H1 (cell line): ENCODE measurements around the gene MYL5.

ENCODE experiments used
- CTCF ChIP-seq, 3 experiments: IDR thresholded peaks; 1 replicate in 2 of 3; 2 replicates in 1 of 3; pipeline versions ENCODE4 v1.5.1 to v1.6.1; 2011; ENCODE audit warnings: low read length in 3 of 3, mild to moderate bottlenecking in 3 of 3, inconsistent platforms in 2 of 3, low read depth in 1 of 3, moderate library complexity in 1 of 3; ENCODE audit not compliant: insufficient read depth in 1 of 3; ENCODE audit errors: control extremely low read depth in 1 of 3
- EZH2 ChIP-seq: fragments of 200-600 bp; sonication (generic); IDR thresholded peaks from 2 replicates; pipeline ENCODE4 v1.7.1; 2012; ENCODE audit warnings: low read depth, mild to moderate bottlenecking, moderate library complexity, low read length, inconsistent platforms; ENCODE audit not compliant: severe bottlenecking
- HDAC2 ChIP-seq, 2 experiments: fragments of 300-600 bp in 1 of 2; sonication (generic) in 1 of 2; IDR thresholded peaks; 2 replicates each; pipeline ENCODE4 v1.6.1; 2011 to 2012; ENCODE audit warnings: low read depth in 2 of 2, low read length in 2 of 2, mild to moderate bottlenecking in 2 of 2, moderate library complexity in 2 of 2, borderline replicate concordance in 1 of 2, inconsistent platforms in 1 of 2
- MAX ChIP-seq: IDR thresholded peaks from 2 replicates; pipeline ENCODE4 v1.6.1; 2012; ENCODE audit warnings: inconsistent platforms
- NANOG ChIP-seq: IDR thresholded peaks from 2 replicates; pipeline ENCODE4 v1.6.1; 2011; ENCODE audit warnings: low read length, low read depth, mild to moderate bottlenecking, inconsistent platforms; ENCODE audit not compliant: insufficient read depth, poor library complexity, severe bottlenecking
- NRF1 ChIP-seq: IDR thresholded peaks from 2 replicates; pipeline ENCODE4 v1.6.1; 2011; ENCODE audit warnings: mild to moderate bottlenecking, low read depth, low read length, improper control_type of control experiment
- POLR2A ChIP-seq, 2 experiments: IDR thresholded peaks; 1 replicate in 1 of 2; 2 replicates in 1 of 2; pipeline ENCODE4 v1.6.1; 2011; ENCODE audit warnings: low read depth in 2 of 2, low read length in 2 of 2, mild to moderate bottlenecking in 2 of 2; ENCODE audit errors: control extremely low read depth in 1 of 2
- RAD21 ChIP-seq, 2 experiments: IDR thresholded peaks in 1 of 2; conservative IDR thresholded peaks in 1 of 2; 2 replicates each; pipeline ENCODE4 v1.6.1; 2011; ENCODE audit warnings: low read depth in 2 of 2, low read length in 2 of 2, improper control_type of control experiment in 1 of 2, inconsistent platforms in 1 of 2, mild to moderate bottlenecking in 1 of 2, moderate library complexity in 1 of 2
- RNF2 ChIP-seq: fragments of 200-900, 300-1000 bp; sonication (generic); IDR thresholded peaks from 2 replicates; pipeline ENCODE4 v1.7.1; 2016; ENCODE audit warnings: borderline replicate concordance, low read depth, mild to moderate bottlenecking, antibody characterized with exemption, low read length; ENCODE audit not compliant: poor library complexity, severe bottlenecking; ENCODE audit errors: missing control alignments
- SIN3A ChIP-seq, 2 experiments: IDR thresholded peaks in 1 of 2; conservative IDR thresholded peaks in 1 of 2; 2 replicates each; pipeline ENCODE4 v1.6.1; 2011 to 2012; ENCODE audit warnings: low read length in 2 of 2, improper control_type of control experiment in 1 of 2, low read depth in 1 of 2, mild to moderate bottlenecking in 1 of 2
- SP1 ChIP-seq: IDR thresholded peaks from 2 replicates; pipeline ENCODE4 v1.6.1; 2011; ENCODE audit warnings: low read depth, low read length
- TCF12 ChIP-seq: IDR thresholded peaks from 2 replicates; pipeline ENCODE4 v1.6.1; 2011; ENCODE audit warnings: low read depth, mild to moderate bottlenecking, low read length
- TEAD4 ChIP-seq: IDR thresholded peaks from 2 replicates; pipeline ENCODE4 v1.6.1; 2012; ENCODE audit warnings: low read depth, low read length, inconsistent platforms, mixed read lengths

- TF ChIP-seq NANOG (no peak), CTCF (IDR thresholded peaks at IDR 0.05; ENCODE audit: control extremely low read depth in 1 of 3, insufficient read depth in 1 of 3, low read depth in 1 of 3, low read length in 3 of 3) (no peak), SP1 (no peak), TEAD4 (no peak), MAX (peak; percentile 86), EZH2 (no peak), RAD21 (IDR thresholded peaks at IDR 0.05 in 1 of 2, conservative IDR thresholded peaks at IDR 0.05 in 1 of 2; ENCODE audit: low read depth in 2 of 2, low read length in 2 of 2) (no peak), TCF12 (no peak), RNF2 (no peak), POLR2A (IDR thresholded peaks at IDR 0.05; ENCODE audit: control extremely low read depth in 1 of 2, low read depth in 2 of 2, low read length in 2 of 2) (no peak), SIN3A (conservative IDR thresholded peaks at IDR 0.05 in 1 of 2, IDR thresholded peaks at IDR 0.05 in 1 of 2; ENCODE audit: low read depth in 1 of 2, low read length in 2 of 2) (no peak), HDAC2 (IDR thresholded peaks at IDR 0.05; ENCODE audit: borderline replicate concordance in 1 of 2, low read depth in 2 of 2, low read length in 2 of 2) (no peak), NRF1 (no peak)
Observed at GRCh38 chr4:673349-674091, 822 bp upstream of the MYL5 start.
